ENCODE data around the gene CRADD. TPM values are rescaled to one million over a fixed set of nuclear protein-coding genes. Genes with fewer than 3 reads are reported as not detected.
"Not testable (repeated sequence)": the region's sequence is repeated elsewhere in the genome, so short reads cannot be mapped to it uniquely, and the experiment has no call there.

Gene CRADD
- polyA plus RNA-seq (ENCODE audit: insufficient read length in 4 of 4): 10 to 100 TPM; 11.6 to 13.6 (median 12.7) TPM

- peak; percentile 96 to 98 (median 97) for DNase-seq (ENCODE audit: low read depth in 4 of 4, low spot score in 2 of 4)
These were observed at the start of gene CRADD for GRCh38 chr12:93677195-93678064. Gene CRADD, plus strand, starts transcription at chr12:93677375.

DNA sequence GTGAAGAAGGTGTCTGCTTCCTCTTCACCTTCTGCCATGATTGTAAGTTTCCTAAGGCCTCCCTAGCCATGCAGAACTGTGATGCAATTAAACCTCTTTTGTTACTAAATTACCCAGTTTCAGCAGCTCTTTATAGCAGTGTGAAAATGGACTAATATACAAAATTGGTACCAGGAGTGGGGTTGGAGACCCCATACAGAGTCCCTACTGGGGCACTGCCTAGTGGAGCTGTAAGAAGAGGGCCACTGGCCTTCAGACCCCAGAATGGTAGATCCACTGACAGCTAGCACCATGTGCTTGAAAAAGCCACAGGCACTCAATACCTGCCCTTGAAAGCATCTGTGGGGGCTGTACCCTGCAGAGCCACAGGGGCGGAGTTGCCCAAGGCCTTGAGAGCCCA is 44.8 kb upstream of the CRADD start:
- DNase-seq (ENCODE audit: low read depth in 4 of 4, low spot score in 2 of 4): no peak

GRCh38 chr12:93634416-93634815 is 42.8 kb upstream of the CRADD start:
- no peak for DNase-seq (ENCODE audit: low read depth in 4 of 4, low spot score in 2 of 4)

GRCh38 chr12:93636708-93637107 is 40.5 kb upstream of the CRADD start:
- no peak for DNase-seq (ENCODE audit: low read depth in 4 of 4, low spot score in 2 of 4)

DNA sequence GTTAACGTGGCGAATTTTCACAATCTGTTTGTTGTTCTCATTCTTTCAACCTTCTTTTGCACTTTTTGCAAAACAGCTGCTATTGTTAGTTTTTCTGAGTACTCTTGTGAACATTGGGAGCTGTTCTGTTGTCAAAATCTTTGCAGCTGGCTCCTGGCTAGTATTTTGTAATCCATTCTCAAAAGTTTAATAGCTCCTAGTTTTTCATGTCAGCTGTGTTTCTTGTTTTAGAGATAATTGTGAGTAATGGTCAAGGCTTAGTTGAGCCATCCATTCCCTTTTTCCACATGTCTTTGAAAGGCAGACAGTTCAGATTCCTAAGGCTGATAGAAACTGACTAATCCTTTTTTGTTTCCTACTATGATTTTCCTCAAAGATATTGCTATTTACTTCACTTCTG is 39.1 kb upstream of the CRADD start:
- DNase-seq (ENCODE audit: low read depth in 4 of 4, low spot score in 2 of 4): no peak

DNA sequence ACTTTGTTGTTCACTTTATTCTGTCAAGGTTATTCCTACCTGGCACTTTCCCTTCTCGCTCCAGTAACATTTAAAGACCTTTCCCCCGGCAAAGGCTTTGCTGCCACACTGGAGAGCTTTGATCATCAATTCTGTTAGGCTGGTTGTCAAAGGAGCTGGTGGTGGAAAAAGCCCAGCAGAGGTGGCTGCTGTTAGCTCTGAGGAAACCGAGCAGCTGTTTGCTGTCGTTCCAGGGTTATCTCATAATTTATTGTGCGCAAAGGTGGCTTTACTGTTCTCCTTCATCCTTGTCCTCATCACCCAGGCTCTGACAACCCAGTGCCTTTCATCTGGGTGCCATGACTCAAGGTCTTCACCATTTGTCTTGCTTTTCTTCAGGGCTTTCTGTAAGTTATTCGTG is 38.2 kb upstream of the CRADD start:
- DNase-seq (ENCODE audit: low read depth in 4 of 4, low spot score in 2 of 4): peak in 1 of 4 donors; percentile 20

GRCh38 chr12:93639406-93639805 is 37.8 kb upstream of the CRADD start:
- no peak for DNase-seq (ENCODE audit: low read depth in 4 of 4, low spot score in 2 of 4)

DNA sequence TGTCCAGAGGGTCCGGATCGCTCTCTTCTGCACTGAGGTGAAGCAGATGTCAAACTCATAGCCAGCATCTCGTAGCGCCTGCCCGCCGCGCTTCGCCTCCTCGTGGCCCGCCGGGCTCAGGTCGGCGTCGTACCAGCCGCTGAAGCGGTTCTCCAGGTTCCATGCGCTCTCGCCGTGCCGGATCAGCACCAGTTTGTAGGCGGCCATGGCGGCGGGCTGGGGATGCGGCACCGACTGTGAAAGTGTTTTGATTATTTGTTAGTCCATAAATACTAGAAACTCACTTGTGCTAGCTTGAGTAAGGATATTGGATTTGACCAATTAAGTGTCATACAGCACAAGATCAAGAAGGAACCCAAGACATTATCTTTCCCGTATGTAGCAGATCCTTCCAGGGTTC is 35.8 kb upstream of the CRADD start:
- DNase-seq (ENCODE audit: low read depth in 4 of 4, low spot score in 2 of 4): not testable (repeated sequence)

GRCh38 chr12:93642751-93643150 is 34.4 kb upstream of the CRADD start:
- DNase-seq (ENCODE audit: low read depth in 4 of 4, low spot score in 2 of 4): no peak

- no peak for DNase-seq (ENCODE audit: low read depth in 4 of 4, low spot score in 2 of 4)
These were observed 31.5 kb upstream of the CRADD start for GRCh38 chr12:93645702-93646101.

- DNase-seq (ENCODE audit: low read depth in 4 of 4, low spot score in 2 of 4): no peak
These were observed 26.5 kb upstream of the CRADD start for GRCh38 chr12:93650626-93651025.

DNA sequence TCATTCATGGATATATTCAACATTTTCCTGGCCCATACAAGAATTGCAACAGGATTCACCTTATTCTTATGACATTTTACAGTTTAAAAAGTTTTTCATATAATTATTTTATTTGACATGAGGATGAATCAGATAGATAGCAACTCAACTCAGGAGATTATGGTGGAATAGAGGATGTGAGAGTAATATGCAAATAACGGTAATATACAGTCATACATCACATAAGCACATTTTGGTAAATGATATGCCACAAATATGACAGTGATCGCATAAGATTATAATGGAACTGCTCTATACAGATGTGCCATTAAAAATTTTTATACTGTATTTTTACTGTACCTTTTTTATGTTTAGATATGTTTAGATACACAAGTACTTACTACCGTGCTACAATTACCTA is 24.1 kb upstream of the CRADD start:
- no peak for DNase-seq (ENCODE audit: low read depth in 4 of 4, low spot score in 2 of 4)

GRCh38 chr12:93653712-93654111 is 23.5 kb upstream of the CRADD start:
- no peak for DNase-seq (ENCODE audit: low read depth in 4 of 4, low spot score in 2 of 4)

DNA sequence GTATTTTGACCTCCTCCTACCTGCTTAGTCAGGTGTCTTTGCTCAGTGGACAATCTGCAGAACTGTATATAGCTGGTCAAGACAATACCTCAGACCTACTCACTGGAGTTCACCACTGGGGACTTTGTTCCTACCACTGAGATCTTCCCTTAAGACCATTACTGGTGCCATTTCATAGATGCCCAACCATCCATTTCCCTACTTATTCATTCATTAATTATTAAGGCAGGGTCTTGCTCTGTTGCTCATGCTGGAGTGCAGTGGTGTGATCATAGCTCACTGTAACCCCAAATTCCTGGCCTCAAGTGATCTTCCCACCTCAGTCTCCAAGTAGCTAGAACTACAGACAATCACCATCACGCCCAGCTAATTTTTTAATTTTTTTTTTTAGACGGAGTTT is 22.8 kb upstream of the CRADD start:
- no peak for DNase-seq (ENCODE audit: low read depth in 4 of 4, low spot score in 2 of 4)

DNA sequence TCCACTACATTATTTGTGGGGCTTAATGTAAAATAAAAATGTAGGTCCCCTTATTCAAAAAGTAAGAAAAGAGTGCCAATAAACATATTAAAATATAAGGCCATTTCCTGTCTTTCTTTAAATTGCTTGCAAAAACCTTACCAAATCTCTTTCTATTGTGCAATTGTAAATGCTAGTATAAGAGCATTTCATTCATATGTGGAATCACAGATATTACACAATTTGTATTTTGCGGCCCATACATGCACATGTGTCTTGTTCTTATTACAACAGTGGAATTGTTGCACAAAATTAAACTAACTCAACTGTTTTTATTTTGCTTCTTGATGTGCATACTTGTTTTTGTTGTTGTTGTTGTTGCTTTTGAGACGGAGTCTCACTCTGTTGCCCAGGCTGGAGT is 20.1 kb upstream of the CRADD start:
- no peak for DNase-seq (ENCODE audit: low read depth in 4 of 4, low spot score in 2 of 4)

- DNase-seq (ENCODE audit: low read depth in 4 of 4, low spot score in 2 of 4): no peak
These were observed 16.2 kb upstream of the CRADD start for GRCh38 chr12:93661021-93661420.

DNA sequence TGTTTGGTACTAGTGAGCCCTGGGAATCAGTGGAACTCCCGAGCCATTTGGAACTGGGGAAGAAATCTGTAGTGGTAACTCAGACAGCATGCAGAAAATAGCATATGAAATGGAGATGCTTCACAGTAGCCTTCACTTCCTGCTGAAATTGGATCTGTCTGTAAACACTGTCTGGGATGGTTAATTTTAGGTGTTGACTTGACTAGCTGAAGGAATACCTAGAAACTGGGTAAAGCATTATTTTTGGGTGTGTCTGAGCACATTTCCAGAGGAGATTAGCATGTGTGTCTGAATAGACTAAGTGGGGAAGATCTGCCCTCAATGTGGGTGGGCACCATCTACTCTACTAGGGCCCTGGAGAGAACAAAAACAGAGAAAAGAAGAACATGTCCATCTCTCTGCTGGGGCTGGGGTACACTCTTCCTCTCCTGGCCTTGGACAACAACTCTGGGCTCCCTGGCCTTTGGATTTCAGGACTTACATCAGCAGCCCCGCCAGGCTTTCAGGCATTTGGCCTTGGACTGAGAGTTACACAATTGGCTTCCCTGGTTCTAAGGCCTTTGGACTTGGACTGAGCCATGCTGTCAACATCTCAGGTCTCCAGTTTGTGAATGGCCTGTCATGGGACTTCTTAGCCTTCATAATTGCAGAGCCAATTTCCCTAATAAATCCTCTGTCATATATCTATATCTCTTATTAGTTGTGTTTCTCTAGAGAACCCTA is 14.0 kb upstream of the CRADD start:
- DNase-seq (ENCODE audit: low read depth in 4 of 4, low spot score in 2 of 4): no peak

- DNase-seq (ENCODE audit: low read depth in 4 of 4, low spot score in 2 of 4): no peak
These were observed 13.5 kb upstream of the CRADD start for GRCh38 chr12:93663729-93664084.

GRCh38 chr12:93664573-93665138 is 12.5 kb upstream of the CRADD start:
- DNase-seq (ENCODE audit: low read depth in 4 of 4, low spot score in 2 of 4): no peak

GRCh38 chr12:93667672-93668071 is 9.5 kb upstream of the CRADD start:
- DNase-seq (ENCODE audit: low read depth in 4 of 4, low spot score in 2 of 4): no peak

- DNase-seq (ENCODE audit: low read depth in 4 of 4, low spot score in 2 of 4): no peak
These were observed 8.2 kb upstream of the CRADD start for GRCh38 chr12:93668919-93669418.

All from left renal cortex interstitium (tissue), 4 donors.